Lower leg skin (tissue), 3 donors: ENCODE results near the gene GLI3.

ENCODE experiments used
- CTCF ChIP-seq, 3 donors: fragments of 450-650 bp; IDR thresholded peaks; one replicate each; pipeline ENCODE4 v1.5.1; 2016; ENCODE audit warnings: antibody characterized with exemption in 3 of 3, mild to moderate bottlenecking in 3 of 3, moderate library complexity in 2 of 3
- POLR2A ChIP-seq, 2 donors: fragments of 450-650 bp; IDR thresholded peaks; one replicate each; pipeline ENCODE4 v1.6.1; 2016 to 2017; ENCODE audit warnings: antibody characterized with exemption in 2 of 2, mild to moderate bottlenecking in 1 of 2, moderate library complexity in 1 of 2

- no peak for TF ChIP-seq CTCF (IDR thresholded peaks at IDR 0.05)
- TF ChIP-seq POLR2A (IDR thresholded peaks at IDR 0.05): no peak
Observed at GRCh38 chr7:42076870-42077269, 160.1 kb downstream of the GLI3 start.
